ENCODE measurements around the gene STOML1. TPM values are rescaled to one million over a fixed set of nuclear protein-coding genes. Genes with fewer than 3 reads are reported as not detected.
A peak's percentile ranks its signal among the peaks of the same experiment; 100 is the strongest.

STOML1 gene
- total RNA-seq, 1 donor from 2014 or later, result 17.1 TPM

GRCh38 chr15:73942751-73943270 is 49.3 kb downstream of the STOML1 start:
- H3K27me3 Mint-ChIP-seq (ENCODE audit: unreplicated experiment), result no peaks in the 10 kb centered on the region
- peaks cover 34% of the 10 kb centered on the region for H3K36me3 Mint-ChIP-seq (ENCODE audit: unreplicated experiment)
- H3K9me3 Mint-ChIP-seq (ENCODE audit: unreplicated experiment), result no peaks in the 10 kb centered on the region
- TF ChIP-seq CTCF (IDR thresholded peaks at IDR 0.05), result no peak
- no peak overlapping the region for H3K4me3 Mint-ChIP-seq (ENCODE audit: unreplicated experiment)
- peaks cover 63% of the 10 kb centered on the region for H3K4me1 Mint-ChIP-seq (ENCODE audit: unreplicated experiment)
- peak overlapping the region; percentile 88 for H3K27ac Mint-ChIP-seq (ENCODE audit: unreplicated experiment)
- no peak for DNase-seq (ENCODE audit: extremely low spot score, unreplicated experiment)

- DNase-seq (ENCODE audit: extremely low spot score, unreplicated experiment), result no peak
- peaks cover 67% of the 10 kb centered on the region for H3K4me1 Mint-ChIP-seq (ENCODE audit: unreplicated experiment)
- TF ChIP-seq CTCF (IDR thresholded peaks at IDR 0.05), result no peak
- H3K27ac Mint-ChIP-seq (ENCODE audit: unreplicated experiment), result peak overlapping the region; percentile 88
- H3K27me3 Mint-ChIP-seq (ENCODE audit: unreplicated experiment), result no peaks in the 10 kb centered on the region
- peaks cover 27% of the 10 kb centered on the region for H3K36me3 Mint-ChIP-seq (ENCODE audit: unreplicated experiment)
- H3K9me3 Mint-ChIP-seq (ENCODE audit: unreplicated experiment), result no peaks in the 10 kb centered on the region
- no peak overlapping the region for H3K4me3 Mint-ChIP-seq (ENCODE audit: unreplicated experiment)
Observed at GRCh38 chr15:73941871-73942635, 50.0 kb downstream of the STOML1 start.

- peaks cover 22% of the 10 kb centered on the region for H3K36me3 Mint-ChIP-seq (ENCODE audit: unreplicated experiment)
- no peak for TF ChIP-seq CTCF (IDR thresholded peaks at IDR 0.05)
- peak overlapping the region; percentile 88 for H3K27ac Mint-ChIP-seq (ENCODE audit: unreplicated experiment)
- H3K4me3 Mint-ChIP-seq (ENCODE audit: unreplicated experiment), result no peak overlapping the region
- no peak for DNase-seq (ENCODE audit: extremely low spot score, unreplicated experiment)
- no peaks in the 10 kb centered on the region for H3K27me3 Mint-ChIP-seq (ENCODE audit: unreplicated experiment)
- peaks cover 73% of the 10 kb centered on the region for H3K4me1 Mint-ChIP-seq (ENCODE audit: unreplicated experiment)
- no peaks in the 10 kb centered on the region for H3K9me3 Mint-ChIP-seq (ENCODE audit: unreplicated experiment)
Observed at GRCh38 chr15:73941449-73941848, 50.6 kb downstream of the STOML1 start.

GRCh38 chr15:73941044-73941443 is 51.1 kb downstream of the STOML1 start:
- TF ChIP-seq CTCF (IDR thresholded peaks at IDR 0.05), result no peak
- peak; percentile 88 for DNase-seq (ENCODE audit: extremely low spot score, unreplicated experiment)
- Mint-ChIP-seq H3K27ac (ENCODE audit: unreplicated experiment) (peak overlapping the region; percentile 88), H3K4me3 (ENCODE audit: unreplicated experiment) (no peak overlapping the region), H3K27me3 (ENCODE audit: unreplicated experiment) (no peaks in the 10 kb centered on the region), H3K9me3 (ENCODE audit: unreplicated experiment) (no peaks in the 10 kb centered on the region), H3K36me3 (ENCODE audit: unreplicated experiment) (peaks cover 20% of the 10 kb centered on the region), H3K4me1 (ENCODE audit: unreplicated experiment) (peaks cover 77% of the 10 kb centered on the region)

Data from osteocyte (in vitro differentiated cells).